Measurements from ENCODE around the gene AMIGO3. TPM values are rescaled to one million over a fixed set of nuclear protein-coding genes. Genes with fewer than 3 reads are reported as not detected.

The AMIGO3 gene
- total RNA-seq, 4 donors from 2014 or later: 0.22 to 1.1 (median 0.68) TPM; not detected in 1

GRCh38 chr3:49718858-49719213, 648 bp downstream of the AMIGO3 start:
- no peak for TF ChIP-seq CTCF (IDR thresholded peaks at IDR 0.05; ENCODE audit: low read depth)

- no peak for TF ChIP-seq CTCF (IDR thresholded peaks at IDR 0.05; ENCODE audit: low read depth)
Observed at GRCh38 chr3:49717959-49718857, 1.3 kb downstream of the AMIGO3 start.

GRCh38 chr3:49717211-49717958, 2.1 kb downstream of the AMIGO3 start:
- TF ChIP-seq CTCF (IDR thresholded peaks at IDR 0.05; ENCODE audit: low read depth): no peak

- TF ChIP-seq CTCF (IDR thresholded peaks at IDR 0.05; ENCODE audit: low read depth): no peak
Observed at GRCh38 chr3:49716691-49717210, 2.7 kb downstream of the AMIGO3 start.

GRCh38 chr3:49716169-49716568, 3.3 kb downstream of the AMIGO3 start:
- TF ChIP-seq CTCF (IDR thresholded peaks at IDR 0.05; ENCODE audit: low read depth): no peak

GRCh38 chr3:49715611-49716121, 3.8 kb downstream of the AMIGO3 start:
- TF ChIP-seq CTCF (IDR thresholded peaks at IDR 0.05; ENCODE audit: low read depth): no peak
